Chondrocyte (in vitro differentiated cells): ENCODE data around the gene RNASE4. TPM values are rescaled to one million over a fixed set of nuclear protein-coding genes. Genes with fewer than 3 reads are reported as not detected.
"Not testable (repeated sequence)": the region's sequence is repeated elsewhere in the genome, so short reads cannot be mapped to it uniquely, and the experiment has no call there.

Source experiments
- DNase-seq: peaks from one replicate; pipeline ENCODE4 v3.0.0; 2021; ENCODE audit warnings: mixed read lengths, low spot score
- H3K27ac Mint-ChIP-seq: one replicate; pipeline ENCODE4 v1.8.0; 2021; ENCODE audit warnings: mild to moderate bottlenecking, moderate library complexity, mixed read lengths; ENCODE audit not compliant: unreplicated experiment
- H3K27me3 Mint-ChIP-seq: 2 replicates; pipeline ENCODE4 v1.8.0; 2021; ENCODE audit warnings: low read depth, mixed read lengths
- H3K36me3 Mint-ChIP-seq: 2 replicates; pipeline ENCODE4 v1.8.0; 2021; ENCODE audit warnings: low read depth, mixed read lengths
- H3K4me1 Mint-ChIP-seq: 2 replicates; pipeline ENCODE4 v1.8.0; 2021; ENCODE audit warnings: low read depth, mild to moderate bottlenecking, mixed read lengths
- H3K4me3 Mint-ChIP-seq: one replicate; pipeline ENCODE4 v1.8.0; 2021; ENCODE audit warnings: mild to moderate bottlenecking, moderate library complexity, mixed read lengths; ENCODE audit not compliant: unreplicated experiment
- H3K9me3 Mint-ChIP-seq: 2 replicates; pipeline ENCODE4 v1.8.0; 2021; ENCODE audit warnings: low read depth, mixed read lengths
- CTCF ChIP-seq: fragments of 200-600 bp; sonication (generic); IDR thresholded peaks from 2 replicates; pipeline ENCODE4 v1.5.0; 2021; ENCODE audit warnings: antibody characterized with exemption, mild to moderate bottlenecking, moderate library complexity
- total RNA-seq: library from RNA; stranded (reverse); gene quantifications from 3 replicates; pipeline ENCODE4 v1.2.1, GENCODE V29; 2021

Gene RNASE4
- total RNA-seq, 1 donor from 2014 or later, result 28.5 TPM

DNA sequence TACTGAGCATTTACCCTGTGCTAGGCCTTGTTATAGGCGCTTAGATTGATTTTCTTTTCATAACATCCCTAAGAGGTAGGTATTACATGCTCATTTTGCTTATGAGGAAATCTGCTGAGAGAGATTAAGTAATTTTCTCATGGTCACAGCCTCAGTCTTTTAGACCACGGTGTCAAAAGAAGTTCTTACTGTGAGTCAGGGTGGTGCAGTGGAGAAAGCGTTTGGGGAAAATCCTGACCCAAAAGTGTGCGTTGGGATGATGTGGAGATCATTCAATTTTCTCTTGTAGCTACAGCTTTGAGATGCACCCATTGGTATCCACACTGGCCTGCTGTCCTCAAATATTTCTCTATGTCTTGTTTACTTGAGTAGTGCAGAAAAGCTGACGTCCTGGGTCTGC is 12.4 kb downstream of the RNASE4 start:
- TF ChIP-seq CTCF, result no peak
- no peak overlapping the region for H3K4me3 Mint-ChIP-seq
- H3K9me3 Mint-ChIP-seq, result no peaks in the 10 kb centered on the region
- peaks cover 5% of the 10 kb centered on the region for H3K36me3 Mint-ChIP-seq
- DNase-seq, result no peak
- H3K27me3 Mint-ChIP-seq, result no peaks in the 10 kb centered on the region
- no peak overlapping the region for H3K27ac Mint-ChIP-seq
- no peaks in the 10 kb centered on the region for H3K4me1 Mint-ChIP-seq

DNA sequence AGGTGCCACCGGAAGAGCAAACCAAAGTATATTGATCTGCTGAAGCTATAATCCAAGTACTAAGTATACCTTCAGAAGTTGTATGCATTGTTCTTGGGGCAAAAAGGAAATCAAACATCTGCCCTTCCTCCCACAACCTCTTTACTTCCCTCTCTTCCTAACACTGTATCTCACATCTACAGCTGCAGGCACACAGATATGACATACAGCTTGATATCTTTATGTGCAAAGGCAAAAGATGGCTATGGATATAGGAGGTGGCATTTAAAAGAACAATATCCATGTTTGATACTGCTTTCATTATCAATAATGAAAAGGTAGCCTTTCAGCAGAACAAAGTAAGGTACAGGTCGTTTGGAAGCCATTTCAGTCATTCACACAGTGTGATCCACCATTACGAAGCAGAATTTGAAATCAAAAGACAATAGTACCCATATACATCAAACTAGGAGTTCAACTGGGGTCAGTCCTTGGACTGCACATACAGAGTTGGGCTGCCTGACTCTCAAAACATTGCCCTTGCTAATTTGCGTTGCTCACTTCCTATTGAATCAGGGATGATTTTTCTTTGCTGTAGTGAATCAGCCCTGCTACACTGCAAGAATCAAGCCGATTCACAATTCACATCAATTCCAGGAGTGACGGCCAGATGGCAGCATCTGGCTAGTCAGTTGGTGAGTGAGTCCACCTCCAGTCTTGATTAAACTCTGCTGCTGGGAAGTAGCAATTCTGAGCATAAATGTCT is 13.1 kb downstream of the RNASE4 start:
- no peaks in the 10 kb centered on the region for H3K27me3 Mint-ChIP-seq
- peaks cover 5% of the 10 kb centered on the region for H3K36me3 Mint-ChIP-seq
- no peak overlapping the region for H3K4me3 Mint-ChIP-seq
- no peak for DNase-seq
- no peaks in the 10 kb centered on the region for H3K9me3 Mint-ChIP-seq
- no peak overlapping the region for H3K27ac Mint-ChIP-seq
- no peaks in the 10 kb centered on the region for H3K4me1 Mint-ChIP-seq
- TF ChIP-seq CTCF, result peak; percentile 90

GRCh38 chr14:20698018-20698329 is 13.6 kb downstream of the RNASE4 start:
- DNase-seq, result no peak
- TF ChIP-seq CTCF, result peak; percentile 51
- Mint-ChIP-seq H3K4me3 (no peak overlapping the region), H3K4me1 (no peaks in the 10 kb centered on the region), H3K27me3 (no peaks in the 10 kb centered on the region), H3K27ac (no peak overlapping the region), H3K36me3 (peaks cover 5% of the 10 kb centered on the region), H3K9me3 (no peaks in the 10 kb centered on the region)

GRCh38 chr14:20698934-20699333 is 14.6 kb downstream of the RNASE4 start:
- H3K27ac Mint-ChIP-seq, result no peak overlapping the region
- no peaks in the 10 kb centered on the region for H3K27me3 Mint-ChIP-seq
- no peak overlapping the region for H3K4me3 Mint-ChIP-seq
- H3K4me1 Mint-ChIP-seq, result no peaks in the 10 kb centered on the region
- peaks cover 4% of the 10 kb centered on the region for H3K36me3 Mint-ChIP-seq
- DNase-seq, result no peak
- no peaks in the 10 kb centered on the region for H3K9me3 Mint-ChIP-seq
- no peak for TF ChIP-seq CTCF

DNA sequence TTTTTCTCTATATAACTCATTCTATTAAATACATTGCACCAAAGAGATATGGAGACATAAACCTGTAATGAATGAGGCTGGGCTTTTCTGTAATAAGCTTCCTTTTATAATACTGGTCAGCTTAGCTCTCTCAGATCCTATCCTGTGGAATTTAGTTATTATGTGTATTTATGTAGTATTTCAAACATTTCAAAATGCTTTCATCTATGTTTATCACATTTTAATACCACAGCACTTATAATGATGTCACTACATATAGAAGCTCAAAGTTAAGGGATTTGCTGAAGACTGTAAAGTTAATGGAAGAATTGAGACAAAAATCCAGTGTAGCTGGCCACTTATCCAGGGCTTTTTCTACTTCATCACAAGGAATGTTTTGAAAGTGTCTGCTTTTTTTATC is 15.6 kb downstream of the RNASE4 start:
- Mint-ChIP-seq H3K36me3 (peaks cover 4% of the 10 kb centered on the region), H3K9me3 (no peaks in the 10 kb centered on the region), H3K27ac (no peak overlapping the region), H3K4me3 (no peak overlapping the region), H3K27me3 (no peaks in the 10 kb centered on the region), H3K4me1 (no peaks in the 10 kb centered on the region)
- no peak for DNase-seq
- no peak for TF ChIP-seq CTCF

GRCh38 chr14:20700965-20701364 is 16.6 kb downstream of the RNASE4 start:
- H3K4me1 Mint-ChIP-seq, H3K9me3 Mint-ChIP-seq, H3K4me3 Mint-ChIP-seq, H3K27me3 Mint-ChIP-seq, H3K36me3 Mint-ChIP-seq, DNase-seq, H3K27ac Mint-ChIP-seq: not testable (repeated sequence)
